IMR-90 (cell line): Measurements from ENCODE around the gene ADGRA3. TPM values are rescaled to one million over a fixed set of nuclear protein-coding genes. Genes with fewer than 3 reads are reported as not detected.

ENCODE experiments used
- ATAC-seq: fragments of 200-7000 bp; cut with Tn5 transposase; 2 replicates; pipeline ENCODE4 v1.9.1; 2020; ENCODE audit warnings: low read depth, mild to moderate bottlenecking, moderate library complexity
- BruUV-seq: library from RNA; stranded (reverse); fragments of 400-500 nt; replicated peaks from 2 replicates; lab custom pipeline; 2021; lab: Mats Ljungman, UMichigan
- CTCF ChIA-PET: fragments of 300-600 bp; formaldehyde crosslinking; extraction: SDS; loops from one replicate; lab custom pipeline; 2021; ENCODE audit warnings: antibody characterized with exemption; lab: Yijun Ruan, JAX
- POLR2A ChIA-PET: fragments of 300-600 bp; sonication (Branson Sonifier 250); formaldehyde crosslinking; loops from one replicate; lab custom pipeline; 2022; ENCODE audit warnings: antibody characterized with exemption; ENCODE audit not compliant: unreplicated experiment; lab: Charles Lee
- DNase-seq: peaks from one replicate; pipeline ENCODE4 v3.0.0; 2013
- H2AFZ ChIP-seq: replicated peaks from 2 replicates; pipeline ENCODE3; 2013; ENCODE audit warnings: low read length, mild to moderate bottlenecking; ENCODE audit not compliant: poor library complexity
- H2AK5ac ChIP-seq: 2 replicates; pipeline ENCODE4 v1.6.1; 2013; ENCODE audit warnings: low read depth, low read length, inconsistent platforms
- H2AK9ac ChIP-seq: replicated peaks from 2 replicates; pipeline ENCODE3; 2013; ENCODE audit warnings: mild to moderate bottlenecking, low read depth, low read length, moderate library complexity; ENCODE audit not compliant: poor library complexity
- H2BK120ac ChIP-seq: 2 replicates; pipeline ENCODE4 v1.6.1; 2013; ENCODE audit warnings: low read depth, low read length, inconsistent platforms
- H2BK15ac ChIP-seq: 3 replicates; pipeline ENCODE4 v1.6.1; 2013; ENCODE audit warnings: low read depth, low read length, inconsistent platforms
- H2BK20ac ChIP-seq: 2 replicates; pipeline ENCODE4 v1.6.1; 2013; ENCODE audit warnings: low read depth, mild to moderate bottlenecking, inconsistent platforms, low read length, moderate library complexity
- H2BK5ac ChIP-seq: 2 replicates; pipeline ENCODE4 v1.6.1; 2013; ENCODE audit warnings: mild to moderate bottlenecking, low read depth, low read length, inconsistent platforms; ENCODE audit not compliant: poor library complexity, severe bottlenecking
- H3K14ac ChIP-seq: replicated peaks from 2 replicates; pipeline ENCODE4 v1.6.1; 2013; ENCODE audit warnings: low read depth, low read length, inconsistent platforms
- H3K18ac ChIP-seq: 2 replicates; pipeline ENCODE4 v1.6.1; 2013; ENCODE audit warnings: low read depth, low read length, control low read depth
- H3K23ac ChIP-seq: 2 replicates; pipeline ENCODE4 v1.6.1; 2013; ENCODE audit warnings: low read depth, low read length, inconsistent platforms
- H3K27ac ChIP-seq: 2 replicates; pipeline ENCODE4 v1.5.1; 2013; ENCODE audit warnings: mild to moderate bottlenecking, control low read depth, low read length; ENCODE audit not compliant: insufficient read depth
- H3K27me3 ChIP-seq: 2 replicates; pipeline ENCODE4 v1.6.1; 2013; ENCODE audit warnings: low read length; ENCODE audit not compliant: control insufficient read depth, insufficient read depth
- H3K36me3 ChIP-seq: 2 replicates; pipeline ENCODE4 v1.6.1; 2013; ENCODE audit warnings: low read length, mixed read lengths; ENCODE audit not compliant: control insufficient read depth, insufficient read depth
- H3K4ac ChIP-seq: 2 replicates; pipeline ENCODE4 v1.6.1; 2013; ENCODE audit warnings: low read depth, low read length, inconsistent platforms
- H3K4me1 ChIP-seq: 2 replicates; pipeline ENCODE4 v1.6.1; 2013; ENCODE audit warnings: low read length, mixed read lengths; ENCODE audit not compliant: control insufficient read depth, insufficient read depth
- H3K4me2 ChIP-seq: 2 replicates; pipeline ENCODE4 v1.6.1; 2013; ENCODE audit warnings: low read depth, mild to moderate bottlenecking, control low read depth, low read length, moderate library complexity
- H3K4me3 ChIP-seq: 2 replicates; pipeline ENCODE4 v1.5.1; 2013; ENCODE audit warnings: low read depth, mild to moderate bottlenecking, control low read depth, low read length, moderate library complexity; ENCODE audit not compliant: insufficient read depth
- H3K56ac ChIP-seq: 2 replicates; pipeline ENCODE4 v1.6.1; 2013; ENCODE audit warnings: low read length, inconsistent platforms; ENCODE audit not compliant: insufficient read depth; ENCODE audit errors: extremely low read depth
- H3K79me1 ChIP-seq, 2 experiments: 2 replicates each; pipeline ENCODE4 v1.6.1; 2013; ENCODE audit warnings: low read length in 2 of 2, inconsistent platforms in 1 of 2, low read depth in 1 of 2
- H3K9ac ChIP-seq: 2 replicates; pipeline ENCODE4 v1.6.1; 2013; ENCODE audit warnings: low read depth, low read length, control low read depth
- H3K9me1 ChIP-seq: 2 replicates; pipeline ENCODE4 v1.6.1; 2013; ENCODE audit warnings: low read length, inconsistent platforms; ENCODE audit not compliant: insufficient read depth
- H3K9me3 ChIP-seq: 2 replicates; pipeline ENCODE4 v1.6.1; 2013; ENCODE audit warnings: low read length; ENCODE audit not compliant: control insufficient read depth, insufficient read depth
- H4K20me1 ChIP-seq: 2 replicates; pipeline ENCODE4 v1.6.1; 2013; ENCODE audit warnings: low read length, inconsistent platforms; ENCODE audit not compliant: insufficient read depth
- H4K5ac ChIP-seq: 2 replicates; pipeline ENCODE4 v1.6.1; 2013; ENCODE audit warnings: mild to moderate bottlenecking, low read depth, low read length, control low read depth
- H4K8ac ChIP-seq, 2 experiments: 2 replicates each; pipeline ENCODE4 v1.6.1; 2013; ENCODE audit warnings: low read depth in 2 of 2, low read length in 2 of 2, control low read depth in 1 of 2, inconsistent platforms in 1 of 2
- H4K91ac ChIP-seq: 2 replicates; pipeline ENCODE4 v1.6.1; 2013; ENCODE audit warnings: low read depth, low read length, inconsistent platforms; ENCODE audit not compliant: insufficient read depth
- BHLHE40 ChIP-seq: fragments of 150-350 bp; IDR thresholded peaks from 2 replicates; pipeline ENCODE4 v1.6.1; 2016; ENCODE audit warnings: mild to moderate bottlenecking, low read depth, low read length
- CEBPB ChIP-seq: IDR thresholded peaks from 2 replicates; pipeline ENCODE4 v1.6.1; 2012; ENCODE audit warnings: low read depth, low read length, improper control_type of control experiment
- CHD1 ChIP-seq: IDR thresholded peaks from 2 replicates; pipeline ENCODE4 v1.6.1; 2012; ENCODE audit warnings: low read depth, low read length, improper control_type of control experiment
- ELK1 ChIP-seq: fragments of 150-350 bp; IDR thresholded peaks from 2 replicates; pipeline ENCODE4 v1.6.1; 2016; ENCODE audit warnings: low read depth, mild to moderate bottlenecking, low read length, moderate library complexity, borderline replicate concordance
- FOS ChIP-seq: fragments of 150-350 bp; IDR thresholded peaks from 2 replicates; pipeline ENCODE4 v1.6.1; 2016; ENCODE audit warnings: low read depth, low read length
- MAZ ChIP-seq: IDR thresholded peaks from 2 replicates; pipeline ENCODE4 v1.6.1; 2012; ENCODE audit warnings: low read depth, mild to moderate bottlenecking, low read length, improper control_type of control experiment, moderate library complexity, borderline replicate concordance
- MXI1 ChIP-seq: IDR thresholded peaks from 2 replicates; pipeline ENCODE4 v1.6.1; 2012; ENCODE audit warnings: low read depth, mild to moderate bottlenecking, low read length, moderate library complexity, borderline replicate concordance
- POLR2A ChIP-seq: IDR thresholded peaks from 2 replicates; pipeline ENCODE4 v1.6.1; 2012; ENCODE audit warnings: mild to moderate bottlenecking, low read depth, low read length
- RCOR1 ChIP-seq: IDR thresholded peaks from 2 replicates; pipeline ENCODE4 v1.6.1; 2012; ENCODE audit warnings: mild to moderate bottlenecking, low read length, improper control_type of control experiment; ENCODE audit not compliant: insufficient replicate concordance
- RFX5 ChIP-seq: IDR thresholded peaks from 2 replicates; pipeline ENCODE4 v1.8.0; 2012; ENCODE audit warnings: low read depth, mild to moderate bottlenecking, low read length, moderate library complexity
- SMC3 ChIP-seq: fragments of 150-350 bp; IDR thresholded peaks from 2 replicates; pipeline ENCODE4 v1.6.1; 2016; ENCODE audit warnings: low read depth, mild to moderate bottlenecking, antibody characterized with exemption, low read length, moderate library complexity
- WGBS, 2 experiments: methylation state at CpG; one replicate each; pipeline versions ENCODE4 v1.1.5 to v1.1.7; 2013; ENCODE audit warnings: missing lambda C conversion rate in 2 of 2; ENCODE audit not compliant: insufficient read length in 1 of 2; ENCODE audit errors: extremely low coverage in 2 of 2; 5-methylcytosine and 5-hydroxymethylcytosine counted together
- dilution Hi-C: fragments of 300-500 bp; cut with HindIII; formaldehyde crosslinking; loops from one replicate; pipeline ENCODE4 v1.14.3; 2018; ENCODE audit warnings: low sequenced_read_pairs; ENCODE audit not compliant: unreplicated experiment
- in situ Hi-C: fragments of 300-500 bp; cut with MboI; formaldehyde crosslinking; loops from 3 replicates; pipeline ENCODE4 v1.14.3; 2019; ENCODE audit warnings: low sequenced_read_pairs, inconsistent platforms, mixed read lengths
- intact Hi-C: fragments of 100-400 bp; cut with micrococcal nuclease; formaldehyde crosslinking; loops from 2 replicates; pipeline ENCODE4 v1.10.0; 2022
- polyA plus RNA-seq, 3 experiments: library from polyadenylated mRNA; depleted of rRNA; stranded (reverse); fragments of >200 nt; gene quantifications; 2 replicates each; pipeline ENCODE4 v1.2.3, GENCODE V29; 2012; ENCODE audit warnings: low replicate concordance in 1 of 3
- total RNA-seq: library from RNA; depleted of rRNA; stranded (reverse); fragments of >200 nt; gene quantifications from 2 replicates; pipeline ENCODE4 v1.2.3, GENCODE V29; 2012
- TF ChIP-seq, protein P1 (sequence below): conservative IDR thresholded peaks from 2 replicates; pipeline ENCODE4 v1.5.1; 2012; ENCODE audit warnings: mild to moderate bottlenecking, low read depth, low read length, improper control_type of control experiment
- TF ChIP-seq, protein P2 (sequence below): fragments of 150-350 bp; IDR thresholded peaks from 2 replicates; pipeline ENCODE4 v1.6.1; 2017; ENCODE audit warnings: mild to moderate bottlenecking, antibody characterized with exemption, low read length, low read depth

ADGRA3 gene
- total and polyA plus RNA-seq, 2 of the 4 experiments (the other 2 are of a cell fraction), result 20.1 to 28.0 TPM

- no peaks in the 10 kb centered on the region for H3K27me3 ChIP-seq
- ChIA-PET CTCF (no interaction called here), POLR2A (no interaction called here)
- no peak overlapping the region for H3K18ac ChIP-seq
- no peak overlapping the region for H3K27ac ChIP-seq
- H4K91ac ChIP-seq, result no peak overlapping the region
- peaks cover 13 to 31% of the 10 kb centered on the region in 2 experiments; a peak in 3 of 4 replicates for H3K79me1 ChIP-seq
- peak overlapping the region; percentile 40; the same call in 1 of the 2 replicates for H3K4ac ChIP-seq
- H3K9me1 ChIP-seq, result no peaks in the 10 kb centered on the region
- no peak overlapping the region for H2AFZ ChIP-seq
- peaks cover 3% of the 10 kb centered on the region; the same call in 1 of the 2 replicates for H4K20me1 ChIP-seq
- H3K9me3 ChIP-seq, result no peaks in the 10 kb centered on the region
- ATAC-seq (peak; percentile 77), DNase-seq (peak; percentile 72)
- H2BK5ac ChIP-seq, result no peak overlapping the region
- H3K36me3 ChIP-seq, result no peaks in the 10 kb centered on the region
- no peak overlapping the region for H3K9ac ChIP-seq
- BruUV-seq, result no TSS peak
- 0 out of 2 replicates have a peak overlapping the region, but pooled peaks have one; percentile 27 for H3K23ac ChIP-seq
- H4K8ac ChIP-seq, result peak overlapping the region in 1 of 2 experiments; percentile 22; a peak in 1 of 4 replicates
- intact Hi-C loops, result no loop called here
- no peak overlapping the region for H2AK9ac ChIP-seq
- H3K4me3 ChIP-seq, result no peak overlapping the region
- in situ Hi-C loops, result no loop called here
- no peak overlapping the region for H4K5ac ChIP-seq
- peak overlapping the region; percentile 28; the same call in 1 of the 2 replicates for H2BK20ac ChIP-seq
- H3K56ac ChIP-seq, result no peak overlapping the region
- TF ChIP-seq CEBPB (peak; percentile 76), SMC3 (no peak), FOS (0 out of 2 replicates have a peak, but pooled peaks have one; percentile 12), ELK1 (no peak), MXI1 (no peak), RCOR1 (no peak), BHLHE40 (no peak), MAZ (no peak), RFX5 (no peak), CHD1 (no peak), POLR2A (no peak)
- TF ChIP-seq, protein P1, sequence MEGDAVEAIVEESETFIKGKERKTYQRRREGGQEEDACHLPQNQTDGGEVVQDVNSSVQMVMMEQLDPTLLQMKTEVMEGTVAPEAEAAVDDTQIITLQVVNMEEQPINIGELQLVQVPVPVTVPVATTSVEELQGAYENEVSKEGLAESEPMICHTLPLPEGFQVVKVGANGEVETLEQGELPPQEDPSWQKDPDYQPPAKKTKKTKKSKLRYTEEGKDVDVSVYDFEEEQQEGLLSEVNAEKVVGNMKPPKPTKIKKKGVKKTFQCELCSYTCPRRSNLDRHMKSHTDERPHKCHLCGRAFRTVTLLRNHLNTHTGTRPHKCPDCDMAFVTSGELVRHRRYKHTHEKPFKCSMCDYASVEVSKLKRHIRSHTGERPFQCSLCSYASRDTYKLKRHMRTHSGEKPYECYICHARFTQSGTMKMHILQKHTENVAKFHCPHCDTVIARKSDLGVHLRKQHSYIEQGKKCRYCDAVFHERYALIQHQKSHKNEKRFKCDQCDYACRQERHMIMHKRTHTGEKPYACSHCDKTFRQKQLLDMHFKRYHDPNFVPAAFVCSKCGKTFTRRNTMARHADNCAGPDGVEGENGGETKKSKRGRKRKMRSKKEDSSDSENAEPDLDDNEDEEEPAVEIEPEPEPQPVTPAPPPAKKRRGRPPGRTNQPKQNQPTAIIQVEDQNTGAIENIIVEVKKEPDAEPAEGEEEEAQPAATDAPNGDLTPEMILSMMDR, result no peak
- TF ChIP-seq, protein P2, sequence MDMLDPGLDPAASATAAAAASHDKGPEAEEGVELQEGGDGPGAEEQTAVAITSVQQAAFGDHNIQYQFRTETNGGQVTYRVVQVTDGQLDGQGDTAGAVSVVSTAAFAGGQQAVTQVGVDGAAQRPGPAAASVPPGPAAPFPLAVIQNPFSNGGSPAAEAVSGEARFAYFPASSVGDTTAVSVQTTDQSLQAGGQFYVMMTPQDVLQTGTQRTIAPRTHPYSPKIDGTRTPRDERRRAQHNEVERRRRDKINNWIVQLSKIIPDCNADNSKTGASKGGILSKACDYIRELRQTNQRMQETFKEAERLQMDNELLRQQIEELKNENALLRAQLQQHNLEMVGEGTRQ, result no peak
- H3K4me1 ChIP-seq, result no peaks in the 10 kb centered on the region; the same call in none of the 2 replicates
- H2BK15ac ChIP-seq, result no peak overlapping the region
- no peak overlapping the region; the same call in 1 of the 2 replicates for H3K4me2 ChIP-seq
- H2BK120ac ChIP-seq, result no peak overlapping the region
- no peak overlapping the region for H2AK5ac ChIP-seq
- no peak overlapping the region; the same call in 1 of the 2 replicates for H3K14ac ChIP-seq
- no CpG with 5 or more reads among the region's 6 CpGs for WGBS, 2 experiments
- dilution Hi-C loops, result no loop called here
These were observed 19.6 kb downstream of the ADGRA3 start for GRCh38 chr4:22496165-22496813.
